H1 (cell line): ENCODE measurements around the gene APOBEC3C.

Experiments
- BACH1 ChIP-seq: IDR thresholded peaks from 2 replicates; pipeline ENCODE4 v1.6.1; 2012; ENCODE audit warnings: low read length, improper control_type of control experiment
- CTCF ChIP-seq, 3 experiments: IDR thresholded peaks; 1 replicate in 2 of 3; 2 replicates in 1 of 3; pipeline versions ENCODE4 v1.5.1 to v1.6.1; 2011; ENCODE audit warnings: low read length in 3 of 3, mild to moderate bottlenecking in 3 of 3, inconsistent platforms in 2 of 3, low read depth in 1 of 3, moderate library complexity in 1 of 3; ENCODE audit not compliant: insufficient read depth in 1 of 3; ENCODE audit errors: control extremely low read depth in 1 of 3
- EGR1 ChIP-seq: IDR thresholded peaks from 2 replicates; pipeline ENCODE4 v1.6.1; 2011; ENCODE audit warnings: low read depth, low read length, borderline replicate concordance
- POLR2AphosphoS5 ChIP-seq: IDR thresholded peaks from 2 replicates; pipeline ENCODE4 v1.6.1; 2011; ENCODE audit warnings: low read depth, low read length

GRCh38 chr22:39013942-39014722, at the start of gene APOBEC3C:
- TF ChIP-seq EGR1 (no peak), BACH1 (no peak), CTCF (IDR thresholded peaks at IDR 0.05; ENCODE audit: control extremely low read depth in 1 of 3, insufficient read depth in 1 of 3, low read depth in 1 of 3, low read length in 3 of 3) (no peak), POLR2AphosphoS5 (no peak)
